ENCODE data around the gene AFTPH.

Gene AFTPH

GRCh38 chr2:64637931-64638330, 113.8 kb downstream of the AFTPH start:
- TF ChIP-seq, protein P1, sequence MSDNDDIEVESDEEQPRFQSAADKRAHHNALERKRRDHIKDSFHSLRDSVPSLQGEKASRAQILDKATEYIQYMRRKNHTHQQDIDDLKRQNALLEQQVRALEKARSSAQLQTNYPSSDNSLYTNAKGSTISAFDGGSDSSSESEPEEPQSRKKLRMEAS (IDR thresholded peaks at IDR 0.05): no peak
- TF ChIP-seq TAF1 (IDR thresholded peaks at IDR 0.05; ENCODE audit: low read depth): no peak

DNA sequence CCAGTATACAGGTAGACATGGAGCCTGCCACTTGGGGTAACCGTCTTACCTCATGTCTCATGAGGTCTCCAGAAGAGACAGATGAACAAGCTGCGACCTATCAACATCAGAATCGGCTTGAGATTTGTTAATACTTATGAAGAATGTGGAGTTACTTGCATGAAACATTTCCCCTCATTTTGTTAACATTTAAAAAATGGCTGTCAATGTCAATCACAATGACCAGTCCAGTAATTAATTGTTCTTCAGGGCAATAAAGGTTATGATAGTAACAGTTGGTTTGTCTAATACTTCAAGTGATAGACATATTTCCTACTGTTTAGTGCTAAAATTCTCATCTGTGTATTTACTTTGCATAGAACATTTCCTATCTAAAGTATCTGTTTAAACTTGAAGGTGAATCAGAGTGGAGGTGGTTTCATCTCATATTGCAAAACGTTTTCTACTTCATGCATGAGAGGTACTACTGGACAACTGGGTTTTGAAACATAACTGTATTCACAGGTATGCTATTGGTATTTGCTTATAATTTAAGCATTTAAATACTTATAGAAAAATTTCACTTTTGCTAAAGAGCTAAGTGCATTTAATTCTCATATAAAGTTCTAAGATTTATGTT, 114.5 kb downstream of the AFTPH start:
- no peak for TF ChIP-seq TAF1 (IDR thresholded peaks at IDR 0.05; ENCODE audit: low read depth)
- no peak for TF ChIP-seq TEAD4 (IDR thresholded peaks at IDR 0.05)

DNA sequence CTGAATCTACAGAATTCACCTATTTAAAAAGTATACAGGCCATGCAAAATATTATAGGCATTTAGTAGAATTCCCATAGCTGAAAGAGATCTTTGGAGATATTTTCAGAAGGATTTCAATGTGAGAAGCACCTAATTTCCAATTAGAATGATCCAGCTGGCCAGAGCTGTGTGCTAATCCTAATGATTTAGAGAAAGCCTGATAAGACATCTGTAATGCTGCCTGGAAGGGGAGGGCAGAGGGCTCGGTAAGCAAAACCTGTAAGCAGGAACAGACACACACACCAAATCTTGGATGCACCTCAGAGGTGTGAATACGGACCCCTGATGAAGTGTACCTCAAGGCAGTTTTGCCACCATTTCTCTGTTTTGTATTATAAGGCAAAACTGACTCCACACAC, 115.6 kb downstream of the AFTPH start:
- TF ChIP-seq ZBTB7A (IDR thresholded peaks at IDR 0.05; ENCODE audit: low read depth): no peak
- no peak for TF ChIP-seq EGR1 (IDR thresholded peaks at IDR 0.05)
- no peak for TF ChIP-seq NFIC (IDR thresholded peaks at IDR 0.05)
- TF ChIP-seq RAD21 (IDR thresholded peaks at IDR 0.05; ENCODE audit: low read depth): no peak
- no peak for TF ChIP-seq YY1 (IDR thresholded peaks at IDR 0.05; ENCODE audit: low read depth)
- TF ChIP-seq TEAD4 (IDR thresholded peaks at IDR 0.05): no peak
- TF ChIP-seq, protein P1 (IDR thresholded peaks at IDR 0.05): no peak
- TF ChIP-seq, protein P2, sequence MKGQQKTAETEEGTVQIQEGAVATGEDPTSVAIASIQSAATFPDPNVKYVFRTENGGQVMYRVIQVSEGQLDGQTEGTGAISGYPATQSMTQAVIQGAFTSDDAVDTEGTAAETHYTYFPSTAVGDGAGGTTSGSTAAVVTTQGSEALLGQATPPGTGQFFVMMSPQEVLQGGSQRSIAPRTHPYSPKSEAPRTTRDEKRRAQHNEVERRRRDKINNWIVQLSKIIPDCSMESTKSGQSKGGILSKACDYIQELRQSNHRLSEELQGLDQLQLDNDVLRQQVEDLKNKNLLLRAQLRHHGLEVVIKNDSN (IDR thresholded peaks at IDR 0.05): no peak
- TF ChIP-seq, protein P3, sequence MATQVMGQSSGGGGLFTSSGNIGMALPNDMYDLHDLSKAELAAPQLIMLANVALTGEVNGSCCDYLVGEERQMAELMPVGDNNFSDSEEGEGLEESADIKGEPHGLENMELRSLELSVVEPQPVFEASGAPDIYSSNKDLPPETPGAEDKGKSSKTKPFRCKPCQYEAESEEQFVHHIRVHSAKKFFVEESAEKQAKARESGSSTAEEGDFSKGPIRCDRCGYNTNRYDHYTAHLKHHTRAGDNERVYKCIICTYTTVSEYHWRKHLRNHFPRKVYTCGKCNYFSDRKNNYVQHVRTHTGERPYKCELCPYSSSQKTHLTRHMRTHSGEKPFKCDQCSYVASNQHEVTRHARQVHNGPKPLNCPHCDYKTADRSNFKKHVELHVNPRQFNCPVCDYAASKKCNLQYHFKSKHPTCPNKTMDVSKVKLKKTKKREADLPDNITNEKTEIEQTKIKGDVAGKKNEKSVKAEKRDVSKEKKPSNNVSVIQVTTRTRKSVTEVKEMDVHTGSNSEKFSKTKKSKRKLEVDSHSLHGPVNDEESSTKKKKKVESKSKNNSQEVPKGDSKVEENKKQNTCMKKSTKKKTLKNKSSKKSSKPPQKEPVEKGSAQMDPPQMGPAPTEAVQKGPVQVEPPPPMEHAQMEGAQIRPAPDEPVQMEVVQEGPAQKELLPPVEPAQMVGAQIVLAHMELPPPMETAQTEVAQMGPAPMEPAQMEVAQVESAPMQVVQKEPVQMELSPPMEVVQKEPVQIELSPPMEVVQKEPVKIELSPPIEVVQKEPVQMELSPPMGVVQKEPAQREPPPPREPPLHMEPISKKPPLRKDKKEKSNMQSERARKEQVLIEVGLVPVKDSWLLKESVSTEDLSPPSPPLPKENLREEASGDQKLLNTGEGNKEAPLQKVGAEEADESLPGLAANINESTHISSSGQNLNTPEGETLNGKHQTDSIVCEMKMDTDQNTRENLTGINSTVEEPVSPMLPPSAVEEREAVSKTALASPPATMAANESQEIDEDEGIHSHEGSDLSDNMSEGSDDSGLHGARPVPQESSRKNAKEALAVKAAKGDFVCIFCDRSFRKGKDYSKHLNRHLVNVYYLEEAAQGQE (IDR thresholded peaks at IDR 0.05; ENCODE audit: low read depth): no peak
- no peak for TF ChIP-seq TAF1 (IDR thresholded peaks at IDR 0.05; ENCODE audit: low read depth)
- TF ChIP-seq CEBPB (IDR thresholded peaks at IDR 0.05): no peak
- TF ChIP-seq TCF12 (IDR thresholded peaks at IDR 0.05; ENCODE audit: low read depth): no peak

- no peak for TF ChIP-seq TAF1 (IDR thresholded peaks at IDR 0.05; ENCODE audit: low read depth)
- TF ChIP-seq EGR1 (IDR thresholded peaks at IDR 0.05): no peak
- TF ChIP-seq, protein P1 (IDR thresholded peaks at IDR 0.05): no peak
- TF ChIP-seq ZBTB7A (IDR thresholded peaks at IDR 0.05; ENCODE audit: low read depth): no peak
- TF ChIP-seq EP300 (IDR thresholded peaks at IDR 0.05; ENCODE audit: borderline replicate concordance): no peak
- TF ChIP-seq TEAD4 (IDR thresholded peaks at IDR 0.05): no peak
- TF ChIP-seq, protein P3 (IDR thresholded peaks at IDR 0.05; ENCODE audit: low read depth): no peak
- no peak for TF ChIP-seq TCF12 (IDR thresholded peaks at IDR 0.05; ENCODE audit: low read depth)
- no peak for TF ChIP-seq FOXM1 (IDR thresholded peaks at IDR 0.05; ENCODE audit: borderline replicate concordance, low read depth)
- TF ChIP-seq CEBPB (IDR thresholded peaks at IDR 0.05): no peak
- TF ChIP-seq YY1 (IDR thresholded peaks at IDR 0.05; ENCODE audit: low read depth): no peak
- no peak for TF ChIP-seq CREB1 (IDR thresholded peaks at IDR 0.05; ENCODE audit: low read depth)
- TF ChIP-seq NFIC (IDR thresholded peaks at IDR 0.05): no peak
- TF ChIP-seq, protein P2 (IDR thresholded peaks at IDR 0.05): no peak
- TF ChIP-seq RAD21 (IDR thresholded peaks at IDR 0.05; ENCODE audit: low read depth): no peak
These were observed 116.3 kb downstream of the AFTPH start for GRCh38 chr2:64640153-64641044.

GRCh38 chr2:64641599-64641998, 117.5 kb downstream of the AFTPH start:
- TF ChIP-seq, protein P1 (IDR thresholded peaks at IDR 0.05): no peak
- TF ChIP-seq FOXM1 (IDR thresholded peaks at IDR 0.05; ENCODE audit: borderline replicate concordance, low read depth): no peak
- TF ChIP-seq ZBTB7A (IDR thresholded peaks at IDR 0.05; ENCODE audit: low read depth): no peak
- TF ChIP-seq, protein P3 (IDR thresholded peaks at IDR 0.05; ENCODE audit: low read depth): no peak
- no peak for TF ChIP-seq CREB1 (IDR thresholded peaks at IDR 0.05; ENCODE audit: low read depth)
- TF ChIP-seq TEAD4 (IDR thresholded peaks at IDR 0.05): no peak
- no peak for TF ChIP-seq EGR1 (IDR thresholded peaks at IDR 0.05)
- TF ChIP-seq RAD21 (IDR thresholded peaks at IDR 0.05; ENCODE audit: low read depth): no peak
